HG02623 (cell line): ENCODE measurements around the gene MAP4K5.
A peak's percentile ranks its signal among the peaks of the same experiment; 100 is the strongest.

Experiments
- ATAC-seq: cut with Tn5 transposase; IDR thresholded peaks from one replicate; pipeline ENCODE4 v1.9.1; 2021; ENCODE audit warnings: moderate library complexity; ENCODE audit not compliant: unreplicated experiment

MAP4K5 gene

DNA sequence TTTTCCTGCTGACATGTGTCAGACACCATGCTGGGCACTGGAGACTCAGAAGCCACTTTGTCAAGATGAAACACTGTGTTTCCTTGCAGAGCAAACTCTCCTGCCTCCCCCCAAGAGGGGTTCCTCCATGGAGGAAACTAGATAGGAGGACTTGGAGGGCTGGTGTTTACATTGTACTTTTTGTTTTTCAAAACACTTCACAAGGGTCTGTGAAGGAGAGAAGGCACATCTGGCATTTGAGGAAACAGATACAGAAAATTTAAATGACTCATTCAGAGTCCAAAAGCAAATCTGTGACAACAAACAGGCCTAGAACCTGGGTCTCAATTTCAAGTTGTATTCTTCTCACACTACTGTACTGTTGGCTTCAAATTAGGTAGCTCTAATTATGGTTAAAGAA lies 128.9 kb downstream of the MAP4K5 start:
- no peak for ATAC-seq

DNA sequence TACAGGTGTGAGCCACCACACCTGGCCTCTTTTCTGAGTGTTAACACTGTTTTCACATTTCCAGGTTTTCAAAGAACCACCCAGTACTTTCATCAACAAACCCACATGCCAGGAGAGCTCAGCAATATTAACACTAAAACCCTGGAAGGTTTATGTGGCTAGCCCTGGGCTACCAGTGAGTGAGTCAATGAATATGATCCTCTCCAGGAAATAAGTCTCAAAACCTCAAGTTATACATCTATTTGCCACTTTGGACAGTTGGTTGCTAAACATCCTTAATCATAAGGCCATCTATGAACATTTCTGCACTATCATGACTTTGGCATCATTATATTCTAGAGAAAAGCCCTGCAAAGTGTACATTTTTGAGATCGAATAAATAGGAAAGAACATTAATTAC lies 129.4 kb downstream of the MAP4K5 start:
- ATAC-seq, result no peak

DNA sequence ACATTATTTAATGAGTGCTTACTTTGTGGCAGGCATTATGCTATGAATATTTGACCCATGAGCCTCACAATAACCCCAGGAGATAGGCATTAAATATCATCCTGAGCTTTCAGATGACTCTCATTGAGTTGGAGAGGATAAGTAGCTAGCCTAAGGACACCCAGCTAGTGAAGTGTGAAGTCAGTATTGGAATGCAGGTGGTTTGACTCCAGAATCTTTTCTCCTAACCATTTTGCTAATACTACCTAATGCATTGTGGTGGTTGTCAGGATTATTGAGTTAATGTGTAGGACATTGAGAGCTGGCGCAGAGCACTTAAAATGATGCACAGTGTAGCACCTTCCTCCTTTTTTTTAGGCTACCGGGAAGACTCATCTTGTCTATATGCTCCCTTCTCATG lies 131.9 kb downstream of the MAP4K5 start:
- ATAC-seq, result no peak

DNA sequence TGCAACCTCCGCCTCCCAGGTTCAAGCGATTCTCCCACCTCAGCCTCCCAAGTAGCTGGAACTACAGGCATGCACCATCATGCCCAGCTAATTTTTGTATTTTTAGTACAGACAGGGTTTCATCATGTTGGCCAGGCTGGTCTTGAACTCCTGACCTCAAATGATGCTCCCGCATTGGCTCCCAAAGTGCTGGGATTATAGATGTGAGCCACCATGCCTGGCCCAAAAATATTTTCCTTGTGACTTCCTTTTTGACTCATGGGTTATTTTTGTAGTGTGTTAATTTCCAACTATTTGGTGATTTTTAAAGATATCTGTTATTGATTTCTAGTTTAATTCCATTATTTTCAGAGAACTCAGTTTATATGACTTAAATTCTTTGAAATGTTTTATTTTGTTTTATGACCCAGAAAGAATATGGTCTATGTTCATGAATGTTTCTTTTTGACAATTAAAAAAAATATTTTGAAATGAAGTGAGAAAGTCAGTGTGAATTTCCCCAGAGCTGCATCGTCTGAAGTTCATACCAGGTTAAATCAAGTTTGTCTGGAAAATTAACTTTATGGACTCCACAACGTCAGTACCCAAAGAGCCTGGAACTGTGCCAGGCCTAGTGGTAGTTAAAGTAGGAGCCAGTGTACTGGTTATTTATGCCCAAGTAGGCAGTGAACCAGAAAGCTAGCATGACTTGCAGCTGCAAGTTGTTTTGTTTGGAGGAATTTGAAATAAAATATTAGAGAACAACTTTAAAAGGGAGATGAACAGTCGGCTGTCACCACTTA lies 132.9 kb downstream of the MAP4K5 start:
- ATAC-seq, result no peak

DNA sequence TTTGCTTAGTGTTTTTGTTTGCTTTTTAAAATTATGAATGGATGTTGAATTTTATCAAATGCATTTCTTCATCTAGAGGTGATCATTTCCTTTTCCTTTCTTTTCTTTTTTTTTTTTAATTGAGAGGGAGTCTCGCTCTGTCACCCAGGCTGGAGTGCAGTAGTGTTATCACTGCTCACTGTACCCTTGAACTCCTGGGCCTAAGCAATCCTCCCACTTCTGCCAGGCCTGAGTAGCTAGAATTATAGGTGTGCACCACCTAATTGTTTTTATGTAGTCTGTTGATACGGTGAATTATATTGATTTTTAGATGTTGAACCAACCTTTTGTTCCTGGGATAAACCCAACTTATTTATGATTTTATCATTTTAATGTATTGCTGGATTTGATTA lies 134.2 kb downstream of the MAP4K5 start:
- no peak for ATAC-seq

DNA sequence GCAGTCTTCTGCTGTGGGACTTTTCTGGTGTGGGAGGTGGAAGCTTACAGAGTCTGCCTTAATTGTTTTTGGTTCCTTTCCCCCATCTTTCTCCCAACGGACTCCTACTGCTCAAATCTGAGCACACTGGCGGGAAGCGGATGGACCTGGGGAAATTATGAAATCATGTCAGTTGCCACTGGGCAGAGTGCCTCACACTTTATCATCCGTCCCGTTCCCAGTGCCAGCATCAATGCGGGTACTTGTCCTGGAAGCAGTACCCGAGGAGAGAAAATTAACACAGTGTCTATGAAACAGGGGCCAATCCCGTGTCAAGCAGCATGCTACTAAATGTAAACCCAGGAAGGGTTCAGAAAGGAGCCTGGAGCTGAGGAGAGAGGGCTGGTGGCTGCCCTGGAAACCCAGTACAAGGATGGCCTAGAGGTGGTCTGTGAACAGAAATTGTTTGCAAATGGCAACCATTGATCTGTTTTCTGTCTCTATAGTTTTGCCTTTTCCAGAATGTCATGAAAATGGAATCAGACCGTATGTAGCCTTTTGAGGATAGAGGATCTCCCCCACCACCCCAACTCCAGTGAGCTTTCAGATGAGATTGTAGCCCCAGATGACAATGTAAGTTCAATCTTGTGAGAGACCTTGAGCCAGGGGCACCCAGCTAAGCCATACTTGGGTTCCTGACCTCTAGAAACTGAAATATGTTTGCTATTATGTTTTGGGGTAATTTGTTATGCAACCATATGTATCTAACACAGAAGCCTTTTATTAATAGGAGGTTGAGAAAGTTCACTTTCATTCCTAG lies 134.8 kb downstream of the MAP4K5 start:
- ATAC-seq, result no peak

DNA sequence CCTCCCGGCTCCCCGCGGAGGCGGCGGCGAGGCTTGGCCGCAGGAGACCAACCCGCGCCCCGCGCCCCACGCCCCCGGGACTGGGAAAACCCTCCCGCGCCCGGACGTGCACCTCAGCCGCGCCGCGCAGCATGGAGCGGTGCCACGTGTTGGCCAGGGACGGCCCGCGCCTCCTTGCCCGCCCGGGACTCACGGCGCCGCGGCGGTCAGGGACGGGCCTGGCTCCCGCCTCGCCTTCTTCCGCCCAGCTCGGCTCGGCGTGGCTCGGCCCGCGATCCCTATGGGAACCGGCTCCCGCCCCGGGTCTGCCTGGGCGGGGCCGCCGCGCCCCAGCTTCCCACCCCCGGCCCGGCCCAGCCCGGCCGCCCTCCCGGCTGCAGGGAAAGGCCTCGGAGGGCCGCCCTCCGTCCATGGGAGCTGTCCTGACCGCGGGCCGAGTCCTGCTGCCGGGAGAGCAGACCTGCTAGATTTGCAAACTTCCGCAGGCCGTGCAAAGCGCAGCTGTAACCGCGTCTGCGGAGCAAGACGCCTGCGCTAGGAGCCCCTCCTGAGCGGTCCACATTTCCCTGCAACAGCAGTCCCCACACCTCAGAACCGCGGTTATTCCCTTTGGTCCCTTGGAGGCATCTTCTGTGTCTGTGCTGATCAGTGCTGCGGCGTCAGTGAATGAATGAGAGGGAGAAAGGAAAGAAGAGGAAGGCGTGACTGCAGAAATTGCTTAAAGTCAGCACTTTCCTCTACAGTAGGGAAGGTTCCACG lies 135.6 kb downstream of the MAP4K5 start, which contains the start of gene CDKL1:
CDKL1 (minus strand) TSS at position 251 of the 759 bp plus-strand sequence. CDS start 1,013 bp downstream, outside the sequence.
- ATAC-seq, result peak; percentile 49

DNA sequence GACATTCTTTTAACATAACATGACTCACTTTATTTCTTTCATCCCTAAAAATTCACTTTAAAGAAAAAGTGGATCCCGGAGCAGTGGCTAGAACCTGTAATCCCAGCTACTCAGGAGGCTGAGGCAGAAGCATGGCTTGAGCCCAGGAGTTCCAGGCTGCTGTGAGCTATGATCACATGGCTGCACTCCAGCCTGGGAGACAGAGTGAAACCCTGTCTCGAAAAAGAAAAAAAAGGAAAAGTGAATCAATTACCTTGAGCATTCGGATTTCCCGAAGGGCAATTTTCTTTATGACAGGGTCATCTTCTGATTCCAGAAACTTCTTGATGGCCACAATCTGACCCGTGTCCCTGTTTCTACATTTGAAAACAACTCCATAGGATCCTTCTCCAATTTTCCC lies 136.9 kb downstream of the MAP4K5 start:
- no peak for ATAC-seq

DNA sequence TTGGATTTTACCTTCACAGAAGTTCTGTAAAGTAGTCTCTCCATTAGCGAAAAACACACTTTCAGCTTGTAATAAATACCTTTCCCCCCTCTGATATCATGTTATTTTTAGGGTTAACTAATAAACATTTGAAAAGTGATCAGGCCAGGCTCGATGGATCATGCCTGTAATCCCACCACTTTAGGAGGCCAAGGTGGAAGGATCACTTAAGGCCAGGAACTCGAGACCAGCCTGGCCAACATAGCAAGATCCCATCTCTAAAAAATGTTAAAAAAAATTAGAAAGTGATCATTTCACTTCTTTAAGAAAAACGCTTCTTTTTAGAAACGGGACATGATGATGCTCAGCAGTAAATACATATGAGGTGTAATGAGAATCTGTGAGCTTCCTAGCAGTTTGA lies 137.7 kb downstream of the MAP4K5 start:
- no peak for ATAC-seq

DNA sequence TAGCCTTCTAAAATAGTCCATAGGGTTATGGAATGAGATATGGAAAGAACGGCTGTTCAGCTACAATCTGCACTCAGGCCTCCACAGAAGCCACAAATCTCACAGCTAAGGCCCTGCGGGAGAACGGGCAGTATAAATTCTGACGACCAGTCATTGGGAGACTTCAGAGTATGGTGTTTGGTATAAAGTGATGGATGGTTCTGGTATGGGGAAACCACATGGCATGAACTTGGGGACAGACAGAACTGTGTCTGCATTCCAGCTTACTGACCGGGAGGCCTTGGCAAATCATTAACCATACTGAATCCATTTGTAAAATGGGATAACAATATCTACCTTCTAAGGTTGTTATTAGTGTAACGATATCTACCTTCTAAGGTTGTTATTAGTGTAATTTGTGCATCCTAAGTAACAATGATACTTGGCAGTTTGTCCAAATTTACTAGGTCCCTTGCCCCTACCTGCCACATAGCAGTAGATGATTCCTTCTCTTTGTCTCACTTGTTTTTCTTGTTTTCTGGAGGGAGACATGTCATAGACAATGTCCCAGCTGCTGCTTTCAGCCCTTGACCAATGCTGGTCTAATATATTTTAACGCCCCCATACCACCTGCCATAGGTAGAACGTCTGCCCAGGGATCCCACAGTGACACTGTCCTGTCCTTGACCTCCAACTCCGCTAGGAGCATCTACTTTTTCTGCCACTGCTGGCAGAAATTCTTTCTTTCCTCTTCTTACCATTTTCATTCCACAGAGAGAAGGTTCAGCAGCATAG lies 142.5 kb downstream of the MAP4K5 start:
- ATAC-seq, result no peak

DNA sequence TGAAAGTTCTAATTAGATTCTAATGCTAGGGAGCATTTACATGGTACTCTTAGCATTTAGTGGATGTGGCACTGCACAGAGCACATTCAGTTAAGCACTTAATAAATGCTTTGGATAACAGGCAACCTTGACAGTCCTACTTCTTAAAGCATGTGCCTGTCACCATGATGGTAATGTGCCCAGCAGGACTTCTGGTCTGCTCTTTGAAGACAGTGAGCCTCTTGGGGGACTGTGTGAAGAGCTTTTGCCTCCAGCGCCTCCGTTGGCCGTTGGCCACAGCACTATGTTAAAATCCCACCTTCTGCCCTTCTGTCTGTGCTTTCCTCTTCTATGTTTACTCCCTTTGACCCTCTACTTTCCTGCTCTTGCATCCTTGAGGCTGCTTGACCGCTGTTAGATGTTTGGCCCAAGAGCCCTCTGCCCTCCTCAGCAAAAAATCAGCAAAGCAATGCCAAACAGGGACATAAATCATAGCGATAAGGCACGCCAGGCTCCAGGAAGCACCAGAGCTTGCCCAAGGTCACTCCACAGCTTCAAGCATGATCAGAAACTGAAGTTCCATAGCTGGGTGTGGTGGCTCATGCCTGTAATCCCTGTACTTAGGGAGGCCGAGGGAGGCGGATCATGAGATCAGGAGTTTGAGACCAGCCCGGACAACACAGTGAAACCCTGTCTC lies 144.0 kb downstream of the MAP4K5 start:
- ATAC-seq, result no peak

DNA sequence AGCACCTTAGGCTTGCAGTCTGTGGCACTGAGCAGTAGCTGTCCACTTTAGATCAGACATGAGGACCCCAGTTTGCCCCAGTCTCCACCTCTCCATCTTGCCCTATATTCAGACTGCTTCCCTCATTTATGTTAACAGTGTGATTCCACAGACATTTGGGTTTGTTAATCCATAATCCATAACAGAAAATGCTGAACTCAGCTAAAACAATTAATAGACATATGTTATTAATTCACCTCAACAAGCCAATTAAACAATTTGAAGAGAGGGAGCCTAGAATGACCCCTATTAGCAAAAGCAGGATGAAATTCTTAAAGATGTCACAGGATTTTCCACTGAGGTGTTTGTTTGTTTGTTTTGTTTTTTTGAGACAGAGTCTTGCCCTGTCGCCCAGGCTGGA lies 144.8 kb downstream of the MAP4K5 start:
- no peak for ATAC-seq

DNA sequence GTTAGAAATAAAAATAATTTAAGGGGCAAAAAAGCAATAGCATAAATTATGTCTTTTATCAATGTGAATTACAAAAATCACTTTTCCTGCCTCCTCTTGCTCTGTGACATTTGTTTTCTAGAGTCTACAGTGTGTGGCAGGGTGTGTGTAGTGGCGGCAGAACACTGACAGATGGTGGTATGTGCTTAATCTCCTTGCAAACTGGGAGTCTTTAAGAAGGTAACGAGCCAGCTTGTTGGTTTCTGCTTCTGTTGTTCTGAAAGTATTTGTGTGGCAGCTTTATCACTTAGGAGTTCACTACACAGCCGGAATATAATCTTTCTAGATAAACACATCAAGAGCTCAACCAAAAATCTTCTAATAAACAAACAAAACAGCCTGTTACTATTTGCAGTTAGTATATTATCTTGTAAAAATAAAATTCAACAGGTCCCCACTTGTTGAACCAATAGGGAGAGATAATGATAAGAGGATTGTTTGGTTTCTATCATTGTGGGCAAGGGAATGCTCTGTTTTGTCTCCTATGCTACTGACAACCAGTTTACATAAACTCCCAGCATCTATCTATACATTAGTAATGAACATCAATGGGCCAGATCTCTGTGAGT lies 148.6 kb downstream of the MAP4K5 start:
- no peak for ATAC-seq

DNA sequence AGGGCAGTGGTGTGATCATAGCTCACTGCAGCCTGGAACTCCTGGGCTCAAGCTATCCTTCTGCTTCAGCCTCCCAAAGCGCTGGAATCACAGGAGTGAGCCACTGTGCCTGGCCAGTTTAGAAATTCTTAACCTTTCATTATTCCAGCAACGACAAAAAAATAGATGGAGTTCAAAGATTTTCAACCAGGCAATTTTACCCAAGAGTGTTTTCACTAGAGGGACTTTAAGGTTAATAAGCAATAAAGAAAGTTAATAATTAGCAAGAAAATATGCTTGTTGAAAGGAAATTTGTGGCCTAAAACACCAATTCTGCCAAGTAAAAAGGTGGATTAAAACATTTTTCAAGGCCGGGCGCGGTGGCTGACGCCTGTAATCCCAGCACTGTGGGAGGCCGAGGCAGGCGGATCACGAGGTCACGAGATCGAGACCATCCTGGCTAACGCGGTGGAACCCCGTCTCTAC lies 150.5 kb downstream of the MAP4K5 start:
- no peak for ATAC-seq

DNA sequence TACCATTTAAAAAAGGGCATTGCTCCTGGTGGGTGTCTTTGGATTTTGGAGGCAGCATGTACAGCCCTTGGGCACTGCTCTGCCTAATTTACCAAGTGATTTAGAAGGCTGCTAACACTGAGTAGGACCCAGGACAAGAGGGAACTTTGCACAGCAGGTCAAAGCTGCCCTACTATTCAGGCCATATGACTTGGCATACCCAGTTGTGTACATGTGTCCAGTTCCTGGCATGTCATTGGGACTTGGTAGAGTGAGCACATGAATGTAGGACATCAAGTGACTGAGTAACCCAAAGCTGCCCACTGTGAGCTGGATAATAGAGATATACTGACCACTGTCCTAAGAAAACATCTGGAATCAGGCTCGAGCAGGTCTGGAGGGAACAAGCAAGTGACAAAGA lies 151.4 kb downstream of the MAP4K5 start:
- ATAC-seq, result no peak

DNA sequence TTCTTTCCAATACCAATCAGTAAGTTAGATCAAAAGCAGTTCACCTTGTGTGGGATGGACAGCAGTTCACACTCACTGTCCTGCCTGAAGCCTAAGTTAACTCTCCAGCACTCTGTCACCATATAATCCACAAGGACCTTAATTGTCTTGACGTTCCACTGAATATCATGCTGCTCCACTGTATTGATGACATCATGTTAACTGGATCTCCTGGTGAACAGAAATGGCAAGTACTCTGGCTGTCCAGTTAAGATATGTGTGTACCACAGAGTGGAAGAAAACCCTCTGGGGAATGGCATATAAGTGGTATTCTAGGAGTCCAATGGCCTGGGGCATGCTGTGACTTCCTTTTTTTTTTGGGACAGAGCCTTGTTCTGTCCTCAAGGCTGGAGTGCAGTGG lies 151.9 kb downstream of the MAP4K5 start:
- no peak for ATAC-seq

DNA sequence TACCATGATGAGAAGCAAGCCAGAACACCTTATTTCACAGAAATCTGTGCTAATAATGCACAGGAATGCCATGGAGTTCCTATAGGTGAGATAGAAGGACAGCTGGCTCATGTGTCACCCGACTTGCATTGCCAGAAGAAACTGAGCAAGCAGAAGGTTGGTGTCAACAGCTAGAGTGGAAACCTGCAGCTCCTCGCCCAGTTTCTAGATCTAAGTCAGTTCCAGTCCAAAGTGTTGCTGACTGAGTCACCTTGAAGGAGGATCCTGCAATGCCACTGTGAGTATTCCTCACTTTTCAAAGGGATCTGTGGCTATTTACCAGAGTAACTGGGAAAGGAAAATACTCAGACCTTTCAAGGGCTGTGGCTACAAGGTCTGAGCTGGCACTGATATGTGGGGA lies 152.8 kb downstream of the MAP4K5 start:
- no peak for ATAC-seq

DNA sequence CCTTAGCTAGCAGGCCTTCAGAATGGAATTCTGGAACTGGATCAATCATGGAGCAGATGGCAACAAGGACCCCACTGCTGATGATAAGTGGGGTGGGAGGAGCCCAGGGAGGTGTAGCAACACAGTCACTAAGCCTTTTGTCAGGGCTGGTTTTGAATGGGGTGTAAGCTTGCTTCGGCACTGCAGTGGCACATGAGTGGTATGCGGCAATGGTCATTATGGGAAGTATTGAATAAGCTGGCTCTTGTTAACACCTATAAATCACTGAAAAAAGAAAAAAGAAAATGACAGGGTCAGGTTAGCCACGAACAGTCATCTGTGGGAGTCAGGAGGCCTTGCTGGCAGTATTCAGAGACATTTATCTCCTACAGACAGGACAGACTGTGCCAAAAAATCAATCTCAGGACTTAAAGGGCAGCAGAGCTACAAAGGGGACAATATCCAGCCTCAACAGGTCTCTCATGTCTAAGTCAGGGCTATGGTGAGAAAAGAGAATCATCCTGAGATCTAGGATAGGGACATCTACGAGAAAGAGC lies 154.8 kb downstream of the MAP4K5 start:
- no peak for ATAC-seq

DNA sequence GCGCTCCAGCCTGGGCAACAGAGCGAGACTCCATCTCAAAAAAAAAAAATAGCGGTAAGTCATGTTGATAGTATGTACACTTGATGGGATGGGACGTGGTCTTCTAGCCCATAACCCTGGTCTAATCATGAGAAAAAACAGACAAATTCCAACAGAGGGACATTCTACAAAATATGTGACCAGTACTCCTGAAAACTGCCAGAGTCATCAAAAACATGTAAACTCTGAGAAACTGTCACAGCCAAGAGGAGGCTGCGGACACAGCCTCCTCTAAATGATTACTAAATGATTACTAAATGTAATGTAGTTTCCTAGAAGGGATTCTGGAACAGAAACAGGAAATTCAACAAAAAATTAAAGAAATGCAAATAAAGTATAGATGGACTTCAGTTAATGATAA lies 156.6 kb downstream of the MAP4K5 start:
- no peak for ATAC-seq
